Breast epithelium (tissue), 4 donors: Measurements from ENCODE around the gene WDR6. TPM values are rescaled to one million over a fixed set of nuclear protein-coding genes. Genes with fewer than 3 reads are reported as not detected.

ENCODE experiments used
- DNase-seq, 2 donors: peaks; one replicate each; pipeline ENCODE4 v3.0.0-alpha.2; 2019; ENCODE audit warnings: low spot score in 2 of 2
- H3K27ac ChIP-seq, 2 donors: fragments of 200-600 bp; sonication (generic) in 1 of 2; one replicate each; pipeline ENCODE4 v1.5.1; 2016 to 2019; ENCODE audit warnings: mild to moderate bottlenecking in 1 of 2
- H3K27me3 ChIP-seq, 2 donors: fragments of 200-600 bp; sonication (generic) in 1 of 2; one replicate each; pipeline versions ENCODE4 v1.5.1 to v1.6.0; 2017 to 2019; ENCODE audit warnings: control low read depth in 1 of 2, mild to moderate bottlenecking in 1 of 2
- H3K36me3 ChIP-seq: fragments of 200-600 bp; one replicate; pipeline ENCODE4 v1.5.1; 2019
- H3K4me1 ChIP-seq, 2 donors: fragments of 200-600 bp; sonication (generic); one replicate each; pipeline ENCODE4 v1.5.1; 2016 to 2019; ENCODE audit warnings: control low read depth in 1 of 2
- H3K4me3 ChIP-seq, 3 donors: fragments of 200-600 bp; sonication (generic); 1 replicate in 2 of 3; 2 replicates in 1 of 3; pipeline ENCODE4 v1.5.1; 2016 to 2019; ENCODE audit warnings: mild to moderate bottlenecking in 3 of 3, moderate library complexity in 2 of 3
- H3K9me3 ChIP-seq, 2 donors: fragments of 200-600 bp; sonication (generic) in 1 of 2; one replicate each; pipeline ENCODE4 v1.5.1; 2016 to 2019; ENCODE audit warnings: control low read depth in 1 of 2
- POLR2A ChIP-seq: fragments of 450-650 bp; IDR thresholded peaks from one replicate; pipeline ENCODE4 v1.6.1; 2016; ENCODE audit warnings: antibody characterized with exemption, mild to moderate bottlenecking, moderate library complexity
- POLR2AphosphoS5 ChIP-seq, 3 donors: sonication (generic); formaldehyde crosslinking; IDR thresholded peaks; one replicate each; pipeline ENCODE4 v1.6.1; 2017; ENCODE audit warnings: antibody characterized with exemption in 3 of 3
- intact Hi-C: fragments of 100-400 bp; cut with DNase I; formaldehyde crosslinking; loops from one replicate; pipeline ENCODE4 v1.15.1; 2023; ENCODE audit warnings: low total_unique reads
- total RNA-seq, 3 donors: library from RNA; depleted of rRNA; stranded (reverse); fragments of >200 nt; gene quantifications; one replicate each; pipeline ENCODE4 v1.1.0, GENCODE V29; 2016
- TF ChIP-seq, protein P1 (sequence below), 3 donors: fragments of 450-650 bp; IDR thresholded peaks; one replicate each; pipeline ENCODE4 v1.5.1; 2016 to 2017; ENCODE audit warnings: antibody characterized with exemption in 3 of 3, mild to moderate bottlenecking in 3 of 3, moderate library complexity in 3 of 3

The WDR6 gene
- total RNA-seq, 3 donors from 2014 or later, result 57.9 to 143 (median 135) TPM

DNA sequence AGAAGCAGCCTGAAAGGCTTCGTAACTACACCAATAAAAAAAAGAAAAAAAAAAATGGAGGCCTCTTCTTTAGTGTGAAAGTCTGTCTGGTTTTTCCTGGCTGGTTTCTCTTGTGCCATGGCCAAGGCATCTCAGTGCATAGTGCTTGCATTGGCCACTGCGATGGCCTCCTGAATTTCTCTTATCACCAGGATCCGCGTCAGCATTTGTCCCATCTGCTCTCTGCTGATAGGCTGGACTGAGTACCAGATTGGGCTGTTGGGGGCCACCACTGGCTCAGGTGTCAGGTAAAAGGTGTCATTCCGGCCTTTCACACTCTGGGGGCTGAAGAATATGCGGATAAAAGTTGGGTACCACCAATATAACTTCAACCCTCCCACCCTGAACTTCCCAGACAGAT lies 23.1 kb downstream of the WDR6 start:
- Histone ChIP-seq H3K9me3 (no peaks in the 10 kb centered on the region), H3K27ac (no peak overlapping the region), H3K4me1 (peaks cover 0 to 7% of the 10 kb centered on the region in 2 donors), H3K36me3 (peaks cover 4% of the 10 kb centered on the region), H3K27me3 (no peaks in the 10 kb centered on the region), H3K4me3 (no peak overlapping the region)
- intact Hi-C loops, result no loop called here
- no peak for DNase-seq
- TF ChIP-seq, protein P1, sequence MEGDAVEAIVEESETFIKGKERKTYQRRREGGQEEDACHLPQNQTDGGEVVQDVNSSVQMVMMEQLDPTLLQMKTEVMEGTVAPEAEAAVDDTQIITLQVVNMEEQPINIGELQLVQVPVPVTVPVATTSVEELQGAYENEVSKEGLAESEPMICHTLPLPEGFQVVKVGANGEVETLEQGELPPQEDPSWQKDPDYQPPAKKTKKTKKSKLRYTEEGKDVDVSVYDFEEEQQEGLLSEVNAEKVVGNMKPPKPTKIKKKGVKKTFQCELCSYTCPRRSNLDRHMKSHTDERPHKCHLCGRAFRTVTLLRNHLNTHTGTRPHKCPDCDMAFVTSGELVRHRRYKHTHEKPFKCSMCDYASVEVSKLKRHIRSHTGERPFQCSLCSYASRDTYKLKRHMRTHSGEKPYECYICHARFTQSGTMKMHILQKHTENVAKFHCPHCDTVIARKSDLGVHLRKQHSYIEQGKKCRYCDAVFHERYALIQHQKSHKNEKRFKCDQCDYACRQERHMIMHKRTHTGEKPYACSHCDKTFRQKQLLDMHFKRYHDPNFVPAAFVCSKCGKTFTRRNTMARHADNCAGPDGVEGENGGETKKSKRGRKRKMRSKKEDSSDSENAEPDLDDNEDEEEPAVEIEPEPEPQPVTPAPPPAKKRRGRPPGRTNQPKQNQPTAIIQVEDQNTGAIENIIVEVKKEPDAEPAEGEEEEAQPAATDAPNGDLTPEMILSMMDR (IDR thresholded peaks at IDR 0.05), result no peak
- TF ChIP-seq POLR2AphosphoS5 (IDR thresholded peaks at IDR 0.05), result no peak
- no peak for TF ChIP-seq POLR2A

DNA sequence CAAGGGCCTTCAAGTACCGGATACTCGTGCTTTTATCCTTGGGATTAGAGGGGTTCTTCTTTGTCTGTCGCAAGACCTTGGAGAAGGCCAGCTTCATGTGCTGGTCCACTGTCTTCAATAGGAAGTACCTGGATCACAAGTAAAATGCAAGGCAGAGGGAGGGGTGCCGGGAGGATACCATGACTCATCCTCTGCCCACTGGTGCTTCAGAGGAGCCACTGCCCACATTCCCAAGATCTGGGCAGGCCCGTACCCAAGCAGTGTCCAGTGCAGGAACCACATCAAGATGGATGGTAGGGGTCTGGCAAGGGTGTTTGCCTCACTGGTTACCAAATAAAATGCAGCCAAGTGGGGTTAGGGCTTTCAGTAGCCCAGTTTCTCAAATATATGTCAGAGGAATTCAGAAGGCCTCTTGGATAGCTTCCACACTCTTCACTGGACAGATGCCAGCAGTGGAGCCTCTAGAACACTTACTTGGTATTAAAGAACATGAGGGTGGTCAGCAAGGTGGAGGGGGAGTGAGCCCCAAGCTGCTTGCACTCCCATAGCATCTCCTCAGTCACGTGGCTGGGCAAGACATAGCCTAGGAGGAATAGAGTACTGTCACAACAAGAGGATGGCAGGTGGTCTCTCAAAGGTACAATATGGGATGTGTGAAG lies 25.6 kb downstream of the WDR6 start:
- DNase-seq, result no peak
- Histone ChIP-seq H3K36me3 (peaks cover 4% of the 10 kb centered on the region), H3K27me3 (no peaks in the 10 kb centered on the region), H3K4me3 (no peak overlapping the region), H3K9me3 (no peaks in the 10 kb centered on the region), H3K27ac (no peak overlapping the region), H3K4me1 (peaks cover 0 to 7% of the 10 kb centered on the region in 2 donors)
- intact Hi-C loops, result no loop called here
- TF ChIP-seq, protein P1 (IDR thresholded peaks at IDR 0.05), result no peak
- no peak for TF ChIP-seq POLR2AphosphoS5 (IDR thresholded peaks at IDR 0.05)
- TF ChIP-seq POLR2A, result no peak

DNA sequence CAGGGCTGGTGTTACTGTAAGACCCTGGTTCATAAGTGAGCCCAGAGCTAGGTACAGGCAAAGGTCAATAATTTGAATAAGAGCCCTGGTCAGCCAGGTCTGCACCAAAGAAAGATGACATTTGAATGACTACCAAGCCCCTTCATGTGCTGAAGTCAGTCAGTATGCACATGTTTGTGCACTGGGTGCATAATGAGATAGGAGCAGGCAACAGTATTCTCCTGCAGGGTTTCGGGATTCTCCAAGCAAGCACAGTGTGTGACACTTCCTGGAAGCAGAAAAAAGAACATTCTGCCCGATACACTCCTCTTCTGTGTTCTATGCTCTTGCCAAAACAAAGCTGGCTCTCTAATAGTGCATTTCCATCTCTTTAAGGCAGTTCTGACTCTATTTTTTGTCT lies 27.5 kb downstream of the WDR6 start:
- TF ChIP-seq, protein P1 (IDR thresholded peaks at IDR 0.05), result no peak
- TF ChIP-seq POLR2AphosphoS5 (IDR thresholded peaks at IDR 0.05), result no peak
- no peak for TF ChIP-seq POLR2A
- Histone ChIP-seq H3K9me3 (no peaks in the 10 kb centered on the region), H3K4me1 (no peaks in the 10 kb centered on the region), H3K36me3 (peaks cover 4% of the 10 kb centered on the region), H3K27ac (no peak overlapping the region), H3K27me3 (no peaks in the 10 kb centered on the region), H3K4me3 (no peak overlapping the region)
- DNase-seq, result no peak
- intact Hi-C loops, result no loop called here

DNA sequence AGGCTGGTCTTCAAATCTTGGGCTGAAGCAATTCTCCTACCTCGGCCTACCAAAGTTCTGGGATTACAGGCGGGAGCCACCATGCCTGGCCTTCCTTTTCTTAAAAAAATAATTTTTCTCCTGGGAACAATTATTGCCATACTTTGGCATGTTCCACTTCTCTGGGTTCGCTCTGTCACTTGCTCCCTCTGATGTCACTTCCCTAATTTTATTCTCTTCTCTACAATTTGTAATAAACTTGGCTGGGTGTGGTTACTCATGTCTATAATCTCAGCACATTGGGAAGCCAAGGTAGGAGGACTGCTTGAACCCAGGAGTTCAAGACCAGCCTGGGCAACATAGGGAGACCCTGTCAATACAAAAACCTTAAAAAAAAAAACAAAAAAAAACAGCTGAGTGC lies 28.1 kb downstream of the WDR6 start:
- Histone ChIP-seq H3K36me3 (peaks cover 4% of the 10 kb centered on the region), H3K9me3 (no peaks in the 10 kb centered on the region), H3K4me3 (no peak overlapping the region), H3K27ac (no peak overlapping the region), H3K27me3 (no peaks in the 10 kb centered on the region), H3K4me1 (no peaks in the 10 kb centered on the region)
- intact Hi-C loops, result no loop called here
- TF ChIP-seq, protein P1 (IDR thresholded peaks at IDR 0.05), result no peak
- no peak for TF ChIP-seq POLR2AphosphoS5 (IDR thresholded peaks at IDR 0.05)
- TF ChIP-seq POLR2A, result no peak
- no peak for DNase-seq

DNA sequence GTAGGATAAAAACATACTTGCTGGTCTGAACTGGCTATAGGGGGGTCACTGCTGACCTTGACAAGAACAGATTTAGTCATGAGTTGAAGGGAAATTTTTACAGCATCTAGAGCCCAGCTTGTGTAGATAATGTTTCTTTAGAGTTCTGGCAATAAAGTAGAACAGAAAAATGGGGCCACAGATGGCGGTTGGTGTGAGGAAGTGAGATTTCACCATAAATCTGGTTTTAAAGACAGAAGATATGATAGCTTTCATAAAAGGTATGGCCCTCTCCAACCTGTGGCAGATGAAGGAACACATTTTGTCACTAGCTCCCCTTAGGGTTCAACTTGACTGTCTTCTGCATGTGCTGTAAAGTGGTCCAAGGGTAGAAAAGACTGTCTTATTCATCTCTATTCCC lies 46.4 kb downstream of the WDR6 start:
- peaks cover 14% of the 10 kb centered on the region for H3K36me3 ChIP-seq
- no peak for DNase-seq
- intact Hi-C loops, result no loop called here
- no peak overlapping the region for H3K4me3 ChIP-seq
- no peaks in the 10 kb centered on the region for H3K27me3 ChIP-seq
- TF ChIP-seq, protein P1 (IDR thresholded peaks at IDR 0.05), result no peak
- TF ChIP-seq POLR2AphosphoS5 (IDR thresholded peaks at IDR 0.05), result no peak
- no peak for TF ChIP-seq POLR2A
- H3K4me1 ChIP-seq, result no peaks in the 10 kb centered on the region
- no peaks in the 10 kb centered on the region for H3K9me3 ChIP-seq
- no peak overlapping the region for H3K27ac ChIP-seq
